WTC11 (cell line): ENCODE measurements around the gene TAF11L14. TPM values are rescaled to one million over a fixed set of nuclear protein-coding genes. Genes with fewer than 3 reads are reported as not detected.

Experiments used
- ATAC-seq: fragments of 200-7000 bp; cut with Tn5 transposase; 2 replicates; pipeline ENCODE4 v1.10.0; 2021; ENCODE audit warnings: mild to moderate bottlenecking, moderate library complexity
- CTCF ChIA-PET: fragments of 300-600 bp; sonication (Branson Sonifier 250); formaldehyde crosslinking; loops from one replicate; lab custom pipeline; 2021; ENCODE audit warnings: antibody characterized with exemption; lab: Charles Lee
- POLR2A ChIA-PET: fragments of 350-600 bp; sonication (Branson Sonifier 250); formaldehyde crosslinking; loops from one replicate; lab custom pipeline; 2021; ENCODE audit warnings: antibody characterized with exemption; lab: Charles Lee
- DNase-seq: peaks from one replicate; pipeline ENCODE4 v3.0.0; 2021; ENCODE audit warnings: low spot score
- H3K27ac Mint-ChIP-seq: 2 replicates; pipeline ENCODE4 v1.8.0; 2021; ENCODE audit warnings: mixed read lengths
- H3K27me3 Mint-ChIP-seq: 2 replicates; pipeline ENCODE4 v1.8.0; 2021; ENCODE audit warnings: low read depth, mild to moderate bottlenecking, moderate library complexity, mixed read lengths
- H3K36me3 Mint-ChIP-seq: 2 replicates; pipeline ENCODE4 v1.8.0; 2021; ENCODE audit warnings: mixed read lengths
- H3K4me1 Mint-ChIP-seq: 2 replicates; pipeline ENCODE4 v1.8.0; 2022; ENCODE audit warnings: mixed read lengths
- H3K4me3 Mint-ChIP-seq: 2 replicates; pipeline ENCODE4 v1.8.0; 2021; ENCODE audit warnings: mild to moderate bottlenecking, moderate library complexity, mixed read lengths
- H3K9me3 Mint-ChIP-seq: 2 replicates; pipeline ENCODE4 v1.8.0; 2021; ENCODE audit warnings: mixed read lengths
- AFF4 ChIP-seq: sonication (generic); formaldehyde crosslinking; IDR thresholded peaks from 2 replicates; pipeline ENCODE4 v1.8.1; 2023; ENCODE audit warnings: mild to moderate bottlenecking, missing genetic modification reagents, borderline replicate concordance
- E2F5 ChIP-seq: sonication (generic); formaldehyde crosslinking; IDR thresholded peaks from 2 replicates; pipeline ENCODE4 v1.8.1; 2022; ENCODE audit warnings: mild to moderate bottlenecking, moderate library complexity, missing genetic modification reagents
- FOXK1 ChIP-seq: sonication (generic); formaldehyde crosslinking; IDR thresholded peaks from 2 replicates; pipeline ENCODE4 v1.8.0; 2022; ENCODE audit warnings: mild to moderate bottlenecking, moderate library complexity, missing genetic modification reagents
- MAX ChIP-seq: sonication (generic); formaldehyde crosslinking; IDR thresholded peaks from 2 replicates; pipeline ENCODE4 v1.8.0; 2022; ENCODE audit warnings: mild to moderate bottlenecking, missing genetic modification reagents
- MXD4 ChIP-seq: fragments of 250-450 bp; sonication (Bioruptor Pico); IDR thresholded peaks from 2 replicates; pipeline ENCODE4 v1.8.0; 2021; ENCODE audit warnings: mild to moderate bottlenecking, moderate library complexity, borderline replicate concordance
- NFYB ChIP-seq: sonication (generic); formaldehyde crosslinking; conservative IDR thresholded peaks from 2 replicates; pipeline ENCODE4 v1.8.0; 2022; ENCODE audit warnings: low read depth, missing genetic modification reagents
- SMAD4 ChIP-seq: sonication (generic); formaldehyde crosslinking; IDR thresholded peaks from 2 replicates; pipeline ENCODE4 v1.8.0; 2022; ENCODE audit warnings: mild to moderate bottlenecking, missing genetic modification reagents
- STAT6 ChIP-seq: sonication (generic); formaldehyde crosslinking; conservative IDR thresholded peaks from 2 replicates; pipeline ENCODE4 v1.8.1; 2023; ENCODE audit warnings: mild to moderate bottlenecking, low read depth, missing genetic modification reagents, moderate library complexity
- ZMAT4 ChIP-seq: fragments of 250-450 bp; sonication (Bioruptor Pico); IDR thresholded peaks from 2 replicates; pipeline ENCODE4 v1.9.0; 2021; ENCODE audit warnings: mild to moderate bottlenecking
- ZNF121 ChIP-seq: sonication (generic); formaldehyde crosslinking; IDR thresholded peaks from 2 replicates; pipeline ENCODE4 v1.8.0; 2023; ENCODE audit warnings: missing genetic modification reagents
- ZNF263 ChIP-seq: sonication (generic); formaldehyde crosslinking; IDR thresholded peaks from 2 replicates; pipeline ENCODE4 v1.8.1; 2022; ENCODE audit warnings: low read depth, mild to moderate bottlenecking, moderate library complexity, missing genetic modification reagents
- ZNF416 ChIP-seq: fragments of 250-450 bp; sonication (Bioruptor Pico); IDR thresholded peaks from 2 replicates; pipeline ENCODE4 v1.9.0; 2021; ENCODE audit warnings: mild to moderate bottlenecking, inconsistent platforms
- ZNF532 ChIP-seq: fragments of 250-450 bp; sonication (Bioruptor Pico); IDR thresholded peaks from 2 replicates; pipeline ENCODE4 v1.9.0; 2021; ENCODE audit warnings: mild to moderate bottlenecking, borderline replicate concordance
- total RNA-seq: library from RNA; stranded (reverse); gene quantifications from 3 replicates; pipeline ENCODE4 v1.2.3, GENCODE V29; 2021

The TAF11L14 gene
- total RNA-seq, 1 experiment from 2014 or later: not detected

- H3K36me3 Mint-ChIP-seq: peaks cover 3% of the 10 kb centered on the region; the same call in 1 of the 2 replicates
- ATAC-seq: no peak
- H3K4me1 Mint-ChIP-seq: peaks cover 10% of the 10 kb centered on the region
- no peak for TF ChIP-seq FOXK1 (CRISPR knock-in tag)
- TF ChIP-seq E2F5 (CRISPR knock-in tag): no peak
- no peak for TF ChIP-seq ZNF416
- TF ChIP-seq MAX (CRISPR knock-in tag): no peak
- TF ChIP-seq SMAD4: no peak
- TF ChIP-seq STAT6 (CRISPR knock-in tag): no peak
- no peak for TF ChIP-seq ZNF263 (CRISPR knock-in tag)
- no peak for TF ChIP-seq ZNF532
- no peak for TF ChIP-seq ZMAT4 (CRISPR knock-in tag)
- no peak for TF ChIP-seq ZNF121 (CRISPR knock-in tag)
- TF ChIP-seq NFYB (CRISPR knock-in tag): no peak
- no peak for TF ChIP-seq AFF4 (CRISPR knock-in tag)
- no peak for TF ChIP-seq MXD4 (CRISPR knock-in tag)
- H3K4me3 Mint-ChIP-seq: no peak overlapping the region
- DNase-seq: no peak
- H3K27me3 Mint-ChIP-seq: no peaks in the 10 kb centered on the region
- no peak overlapping the region for H3K27ac Mint-ChIP-seq
- peaks cover 13% of the 10 kb centered on the region for H3K9me3 Mint-ChIP-seq
- ChIA-PET POLR2A (no interaction called here), CTCF (no interaction called here)
Measured at GRCh38 chr5:17670353-17670752, 36.1 kb downstream of the TAF11L14 start.
